Femur (tissue), 1 donor: ENCODE data around the gene KIAA0319L.

ENCODE experiments used
- DNase-seq: peaks from one replicate; pipeline ENCODE4 v3.0.0-alpha.2; 2017

Gene KIAA0319L

DNA sequence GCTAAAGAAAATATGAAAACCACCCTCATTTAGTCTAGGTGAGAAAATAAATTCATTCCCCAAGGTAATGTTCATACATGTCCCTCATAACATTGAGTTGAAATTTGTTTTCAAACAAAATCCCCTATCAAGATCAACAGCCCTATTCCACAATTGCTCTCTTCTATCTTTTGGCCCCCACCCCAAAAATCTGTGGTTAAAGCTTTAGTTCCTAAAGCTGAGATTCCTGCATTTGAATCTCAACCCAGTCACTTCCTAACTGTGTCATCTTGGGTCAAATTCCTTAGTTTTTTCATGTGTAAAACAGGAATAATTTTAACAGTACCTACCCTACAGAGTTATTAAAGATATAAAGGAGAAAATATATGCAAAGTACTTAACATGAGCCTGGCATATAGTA lies 22.0 kb downstream of the KIAA0319L start:
- no peak for DNase-seq

DNA sequence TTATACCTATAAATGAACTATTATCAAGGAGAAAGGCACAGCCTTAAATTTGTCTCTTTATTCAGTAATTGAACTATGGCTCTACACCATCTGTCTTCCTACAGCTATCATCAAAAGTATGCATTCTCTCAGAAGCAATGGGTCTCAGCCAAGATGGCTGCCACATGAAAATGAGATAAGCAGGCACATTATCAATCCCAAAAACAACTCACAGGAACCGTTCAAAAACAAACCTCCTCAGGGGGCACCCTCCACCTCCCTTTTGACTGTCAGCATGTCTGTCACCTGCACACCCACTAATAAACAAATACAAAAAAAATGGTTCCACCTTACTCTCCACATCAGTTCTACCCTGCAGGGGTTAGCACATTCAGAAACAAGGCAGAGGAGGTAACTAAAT lies 23.6 kb downstream of the KIAA0319L start:
- no peak for DNase-seq

- DNase-seq = no peak
Measured at GRCh38 chr1:35532497-35533223, 24.5 kb downstream of the KIAA0319L start.

DNA sequence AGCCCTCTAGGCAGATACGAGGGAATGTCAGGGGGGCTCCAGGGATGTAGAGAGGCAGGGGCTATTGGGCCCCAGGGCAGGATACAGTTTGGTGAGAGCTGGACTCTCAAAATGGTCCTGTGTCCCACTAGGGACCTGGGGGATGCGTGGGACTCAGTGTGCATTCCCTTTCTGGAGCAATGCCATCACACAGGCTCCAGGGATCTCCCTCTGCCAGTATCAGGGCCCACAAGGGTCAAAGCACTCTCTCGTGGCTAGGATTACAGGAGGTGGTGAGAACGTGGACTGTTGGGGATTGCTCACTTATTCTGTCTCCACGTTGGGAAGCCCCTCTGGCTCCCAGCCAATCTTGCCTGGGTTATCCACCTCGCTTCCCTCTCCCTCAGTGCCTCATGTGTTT lies 25.8 kb downstream of the KIAA0319L start:
- no peak for DNase-seq

DNA sequence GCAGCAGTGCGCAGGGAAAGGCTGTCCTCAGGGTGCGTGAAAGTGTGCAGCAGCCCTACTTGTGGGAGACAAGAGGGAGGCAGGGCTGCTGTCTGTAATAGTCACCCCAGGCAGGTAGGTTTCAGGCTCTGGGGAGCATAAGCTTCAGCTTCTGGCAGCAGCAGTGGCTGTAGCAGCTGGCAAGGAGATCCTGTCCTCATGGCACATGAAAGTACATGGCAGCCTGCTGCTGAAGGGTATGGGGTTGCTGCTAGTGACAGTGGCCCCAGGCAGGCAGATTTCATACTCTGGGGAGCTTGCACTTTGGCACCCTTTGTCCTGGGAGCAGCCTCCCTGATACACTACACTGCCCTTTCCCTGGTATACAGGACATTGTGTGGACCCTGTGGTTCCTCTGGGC lies 26.3 kb downstream of the KIAA0319L start:
- DNase-seq = no peak

DNA sequence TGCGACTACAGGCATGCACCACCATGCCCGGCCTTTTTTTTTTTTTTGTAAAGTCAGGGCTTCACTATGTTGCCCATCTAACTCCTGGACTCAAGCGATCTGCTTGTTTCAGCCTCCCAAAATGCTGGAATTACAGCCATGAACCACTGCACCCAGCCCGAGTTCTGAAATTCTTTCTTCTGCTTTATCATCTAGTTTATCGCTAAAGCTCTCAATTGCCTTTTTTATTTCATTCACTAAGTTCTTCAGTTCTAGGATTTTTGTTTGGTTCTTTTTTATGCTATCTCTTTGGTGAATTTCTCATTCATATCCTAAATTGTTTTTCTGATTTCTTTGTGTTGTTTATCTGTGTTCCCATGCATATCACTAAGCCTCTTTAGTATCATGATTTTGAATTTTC lies 27.0 kb downstream of the KIAA0319L start:
- DNase-seq = no peak

- DNase-seq = no peak
Measured at GRCh38 chr1:35524106-35524505, 33.1 kb downstream of the KIAA0319L start.

- DNase-seq = no peak
Measured at GRCh38 chr1:35519432-35519831, 37.8 kb downstream of the KIAA0319L start.

GRCh38 chr1:35518183-35518582 lies 39.0 kb downstream of the KIAA0319L start:
- DNase-seq = no peak

DNA sequence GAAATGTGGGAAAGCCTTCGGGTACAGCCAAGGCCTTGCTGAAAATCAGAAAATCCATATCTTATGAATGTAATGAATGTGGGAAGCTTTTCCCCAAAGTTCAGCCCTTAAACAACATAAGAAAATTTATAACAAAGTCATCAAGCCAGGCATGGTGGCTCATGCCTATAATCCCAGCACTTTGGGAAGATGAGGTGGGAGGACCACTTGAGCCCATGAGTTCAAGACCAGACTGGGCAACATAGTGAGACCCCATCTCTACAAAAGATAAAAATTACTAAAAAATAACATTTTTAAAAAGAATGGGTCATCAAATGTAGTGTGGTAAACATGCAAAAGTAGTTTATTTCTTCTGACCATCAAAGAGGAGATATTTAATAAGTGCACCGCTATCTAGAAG lies 45.9 kb downstream of the KIAA0319L start:
- no peak for DNase-seq

DNA sequence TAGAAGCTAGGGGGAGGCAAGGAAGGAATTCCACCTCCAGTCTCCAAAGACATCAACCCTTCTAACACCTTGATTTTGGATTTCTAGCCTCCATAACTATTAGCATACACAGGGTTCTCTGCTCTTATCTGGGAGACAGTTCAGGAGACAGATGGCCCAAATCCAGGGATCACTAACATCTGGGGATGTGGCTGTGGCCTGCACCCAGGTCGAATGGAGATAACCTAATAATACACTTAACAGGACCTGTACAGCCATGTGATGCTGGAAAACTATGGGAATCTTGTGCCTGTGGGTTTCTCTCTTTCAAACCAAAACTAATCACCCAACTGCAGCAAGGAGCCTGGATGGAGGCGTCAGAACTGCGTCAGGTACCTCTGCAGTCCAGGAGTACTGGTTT lies 47.6 kb downstream of the KIAA0319L start:
- no peak for DNase-seq

- DNase-seq = no peak
Measured at GRCh38 chr1:35507947-35508346, 49.3 kb downstream of the KIAA0319L start.

- DNase-seq = no peak
Measured at GRCh38 chr1:35506960-35507912, 50.0 kb downstream of the KIAA0319L start.

DNA sequence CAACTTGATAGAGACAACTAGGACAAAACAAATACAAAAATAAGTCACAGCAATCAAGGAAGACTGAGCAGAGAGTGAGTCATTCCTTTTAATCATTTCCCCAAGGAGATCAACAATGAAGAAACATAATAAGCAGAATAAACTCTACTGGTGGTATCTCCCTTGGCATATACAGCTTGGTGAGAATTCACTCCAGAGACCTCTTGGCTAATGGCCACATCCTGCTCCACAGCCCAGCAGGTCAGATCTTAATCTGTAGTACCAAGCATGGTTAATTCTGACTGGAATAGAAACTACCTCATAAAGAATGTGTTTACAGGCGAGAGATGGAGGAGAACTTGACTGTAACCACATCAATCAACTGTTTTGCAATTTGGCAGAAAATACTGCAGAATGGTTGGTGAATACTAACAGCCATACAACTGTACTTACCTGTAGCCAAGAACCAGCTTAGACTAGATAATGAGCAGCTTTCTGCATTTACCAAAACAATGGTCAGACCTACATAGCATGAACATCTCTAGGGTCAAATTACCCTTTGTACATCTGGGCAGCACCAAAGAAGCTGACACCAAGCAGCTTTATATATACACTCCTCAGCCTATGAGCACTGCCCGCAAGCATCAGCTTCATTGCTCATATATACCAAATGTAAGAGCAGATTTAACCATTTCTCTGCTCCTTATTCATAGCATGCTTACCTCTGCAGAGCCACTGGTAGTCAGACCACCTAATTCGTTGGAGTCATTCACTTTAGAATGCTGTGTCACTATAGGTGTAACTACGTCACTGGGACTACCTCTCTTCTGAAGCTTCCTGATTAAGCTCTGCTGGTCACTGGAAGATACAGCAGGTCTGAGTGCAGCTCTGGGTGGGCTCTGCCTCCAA lies 51.0 kb downstream of the KIAA0319L start:
- DNase-seq = no peak

- no peak for DNase-seq
Measured at GRCh38 chr1:35502242-35502641, 55.0 kb downstream of the KIAA0319L start.

- DNase-seq = no peak
Measured at GRCh38 chr1:35500439-35500838, 56.8 kb downstream of the KIAA0319L start.

- DNase-seq = no peak
Measured at GRCh38 chr1:35499652-35500176, 57.5 kb downstream of the KIAA0319L start.

DNA sequence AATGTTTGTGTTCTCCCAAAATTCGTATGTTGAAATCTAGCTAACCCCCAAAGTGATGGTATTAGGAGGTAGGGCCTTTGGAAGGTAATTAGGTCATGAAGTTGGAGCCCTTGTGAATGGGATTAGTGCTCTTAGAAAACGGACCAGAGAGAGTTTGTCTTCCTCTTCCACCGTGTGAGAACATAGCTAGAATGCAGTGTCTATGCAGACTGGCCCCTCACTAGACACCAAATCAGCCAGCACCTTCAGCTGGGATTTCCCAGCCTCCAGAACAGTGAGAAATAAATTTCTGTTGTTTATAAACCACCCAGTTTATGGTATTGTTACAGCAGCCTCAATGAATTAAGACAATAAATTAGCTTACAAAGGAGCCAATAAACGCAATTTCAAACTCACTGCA lies 58.0 kb downstream of the KIAA0319L start:
- DNase-seq = no peak

DNA sequence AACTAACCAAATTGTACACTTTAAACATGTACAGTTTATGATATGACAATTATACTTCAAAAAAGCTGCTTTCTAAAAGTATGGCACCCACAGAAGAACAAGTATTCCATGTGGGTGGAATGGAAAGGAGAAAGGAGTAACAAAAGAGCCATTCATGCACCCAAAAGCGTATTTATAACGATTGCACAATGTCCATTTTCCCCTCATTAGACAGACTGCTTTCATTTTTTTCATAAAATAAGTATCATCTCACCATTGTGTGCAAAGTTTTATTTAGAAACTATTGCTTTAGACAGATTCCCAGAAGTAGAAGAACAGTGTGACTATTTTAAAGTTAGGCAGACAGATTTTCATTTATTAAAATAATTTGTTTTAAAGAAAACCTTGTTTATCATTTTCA lies 59.6 kb downstream of the KIAA0319L start:
- DNase-seq = no peak

DNA sequence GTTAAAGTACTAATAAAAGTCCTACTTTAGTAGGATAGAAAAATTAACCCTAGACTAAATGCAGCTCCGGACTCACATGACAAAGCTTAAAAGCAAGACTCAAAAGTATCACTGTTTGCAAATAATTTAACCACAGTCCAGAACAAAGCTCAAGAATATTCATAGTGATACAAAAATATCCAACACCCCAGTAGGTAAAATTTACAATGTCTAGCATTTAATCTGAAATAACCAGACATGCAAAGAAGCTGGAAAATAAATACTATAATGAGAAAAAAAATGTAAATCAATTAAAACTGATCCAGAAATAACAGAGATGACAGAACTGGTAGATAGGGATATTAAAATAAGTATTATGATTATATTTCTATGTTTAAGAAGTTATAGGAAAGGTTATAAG lies 67.0 kb downstream of the KIAA0319L start:
- DNase-seq = no peak

GRCh38 chr1:35488336-35488735 lies 68.9 kb downstream of the KIAA0319L start:
- DNase-seq = no peak

DNA sequence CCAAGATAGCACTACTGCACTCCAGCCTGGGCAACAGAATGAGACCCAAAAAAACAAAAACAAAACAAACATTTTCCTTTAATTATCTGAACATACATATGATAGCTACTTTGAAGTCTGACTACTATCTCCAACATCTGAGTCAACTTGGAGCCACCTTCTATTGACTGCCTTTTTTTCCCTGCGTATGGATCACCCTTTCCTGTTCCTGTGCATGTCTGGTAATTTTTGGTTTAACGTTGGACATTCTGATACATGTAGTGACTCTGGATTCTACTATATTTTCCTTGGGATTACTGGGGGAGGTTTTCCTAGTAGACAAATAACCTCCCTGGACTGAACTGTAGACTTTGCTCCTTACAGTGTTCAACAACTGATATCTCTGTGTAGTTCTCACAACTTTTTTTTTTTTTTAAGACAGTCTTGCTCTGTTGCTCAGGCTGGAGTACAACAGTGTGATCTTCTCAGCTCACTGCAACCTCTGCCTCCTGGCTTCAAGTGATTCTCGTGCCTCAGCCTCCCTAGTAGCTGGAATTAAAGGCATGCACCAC lies 70.3 kb downstream of the KIAA0319L start:
- DNase-seq = no peak

DNA sequence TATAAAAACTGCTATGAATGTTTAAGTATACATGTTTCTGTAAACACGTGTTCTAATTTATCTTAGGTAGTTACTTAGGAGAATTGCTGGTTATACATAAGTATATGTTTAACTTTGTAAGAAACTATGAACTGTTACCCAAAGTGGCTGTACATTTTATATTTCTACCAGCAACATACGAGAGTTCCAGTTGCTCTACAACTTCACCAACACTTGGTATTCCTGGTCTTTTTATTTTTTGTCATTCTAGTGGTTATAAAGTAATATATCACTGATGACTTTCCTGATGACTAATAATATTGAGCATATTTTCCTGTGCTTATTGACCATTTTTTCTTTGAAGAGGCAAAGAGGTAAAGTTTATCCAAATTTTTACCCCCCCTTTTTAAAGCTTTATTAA lies 76.0 kb downstream of the KIAA0319L start:
- DNase-seq = no peak
